Right renal pelvis (tissue), 4 donors: ENCODE results near the gene HLA-DQA1. TPM values are rescaled to one million over a fixed set of nuclear protein-coding genes. Genes with fewer than 3 reads are reported as not detected.
"Not testable (repeated sequence)": the region's sequence is repeated elsewhere in the genome, so short reads cannot be mapped to it uniquely, and the experiment has no call there.

Experiments
- DNase-seq, 4 donors: peaks; one replicate each; pipeline ENCODE4 v3.0.0-alpha.2; 2013; ENCODE audit warnings: low read depth in 4 of 4, low spot score in 3 of 4, missing footprints in 1 of 4
- polyA plus RNA-seq, 4 donors: library from polyadenylated mRNA; unstranded; fragments of 120-200 nt; gene quantifications; one replicate each; pipeline ENCODE4 v1.2.1, GENCODE V29; 2013; ENCODE audit not compliant: insufficient read length in 4 of 4

HLA-DQA1 gene
- polyA plus RNA-seq: 1 to 10 TPM; 2.7 to 6.7 (median 3.6) TPM

- no peak for DNase-seq
These were observed at the start of gene HLA-DQA1 for GRCh38 chr6:32637219-32637880. Gene HLA-DQA1 (plus strand): TSS chr6:32637406. CDS start chr6:32637459, 53 bp downstream.

DNA sequence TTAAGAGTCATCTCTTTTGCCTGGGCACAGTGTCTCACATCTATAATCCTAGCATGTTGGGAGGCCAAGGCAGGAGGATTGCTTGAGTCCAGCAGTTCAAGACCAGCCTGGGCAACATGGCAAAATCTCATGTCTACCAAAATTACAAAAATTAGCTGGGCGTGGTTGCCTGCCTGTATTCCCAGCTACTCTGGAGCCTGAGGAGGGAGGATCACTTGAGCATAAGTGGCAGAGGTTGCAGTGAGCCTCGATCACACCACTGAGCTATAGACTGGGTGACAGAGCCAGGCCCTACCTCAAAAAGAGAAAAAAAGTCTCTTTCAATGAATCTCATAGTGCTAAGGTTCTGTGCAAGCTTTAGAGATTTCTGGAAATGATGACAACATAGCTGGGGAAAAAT is 49.0 kb upstream of the HLA-DQA1 start:
- DNase-seq: no peak

DNA sequence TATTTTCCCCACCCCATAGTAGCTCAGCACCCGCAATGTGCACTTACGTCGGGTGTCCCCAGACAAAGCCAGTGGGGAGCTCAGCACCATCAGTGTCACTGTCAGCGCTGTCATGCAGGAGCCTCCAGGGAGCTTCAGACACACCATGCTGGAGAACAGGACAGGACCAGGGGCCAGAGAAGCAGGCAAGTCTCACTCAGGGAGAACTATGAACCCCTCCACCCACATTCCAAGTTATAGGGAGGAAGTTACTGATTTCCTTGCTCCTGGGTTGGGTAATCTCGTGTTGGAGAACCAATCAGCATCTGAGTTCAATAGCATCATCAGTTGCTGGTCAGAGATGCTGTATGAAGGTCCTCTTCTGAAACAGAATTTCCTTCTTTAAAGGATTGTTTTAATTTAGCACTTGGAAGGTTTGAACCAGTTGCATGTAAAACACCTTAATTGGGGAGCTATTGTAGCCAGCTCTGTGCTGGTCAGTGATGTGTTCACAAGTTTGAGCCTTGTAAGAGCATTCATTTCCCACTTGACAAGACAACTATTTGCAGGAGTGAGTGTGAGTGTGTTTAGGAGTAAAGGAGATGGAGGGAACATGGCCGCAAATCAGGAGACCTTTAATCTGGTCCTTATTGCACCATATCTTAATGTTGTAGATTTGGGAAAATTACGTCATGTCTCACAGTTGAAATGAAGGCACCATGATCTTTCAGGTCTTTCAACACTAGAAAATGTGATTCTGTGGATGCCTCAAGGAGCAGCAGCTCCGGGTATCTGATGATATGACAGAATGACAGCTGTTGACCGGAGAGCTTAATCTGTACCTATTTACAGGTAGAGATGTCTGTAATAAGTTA is 47.4 kb upstream of the HLA-DQA1 start, which contains the start of gene HLA-DRB1:
HLA-DRB1 (minus strand) TSS at position 253 of the 854 bp plus-strand sequence; CDS start at position 147, 106 bp downstream.
- peak in 1 of 4 donors; percentile 25 for DNase-seq

- not testable (repeated sequence) for DNase-seq
These were observed 46.5 kb upstream of the HLA-DQA1 start for GRCh38 chr6:32590713-32591112.

- no peak for DNase-seq
These were observed 40.2 kb upstream of the HLA-DQA1 start for GRCh38 chr6:32597024-32597423.

DNA sequence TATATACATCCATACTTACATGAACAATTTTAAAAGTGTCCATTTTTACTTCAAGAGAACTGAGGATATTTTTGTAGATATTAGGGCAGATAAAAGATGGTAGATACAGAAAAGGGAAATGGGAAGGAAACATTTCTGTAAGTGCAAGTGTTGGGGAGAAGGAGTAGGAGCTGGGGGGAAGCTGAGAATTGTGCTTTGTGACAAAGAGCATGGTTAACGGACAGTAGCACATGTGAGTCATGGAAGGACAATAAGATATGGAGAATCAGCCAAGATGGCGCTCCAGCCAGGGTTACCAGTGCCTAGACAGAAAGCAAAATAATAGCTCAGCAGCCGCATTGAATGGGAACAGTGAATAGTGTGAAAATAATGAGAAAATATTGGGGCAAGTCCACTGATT is 34.8 kb upstream of the HLA-DQA1 start:
- no peak for DNase-seq

DNA sequence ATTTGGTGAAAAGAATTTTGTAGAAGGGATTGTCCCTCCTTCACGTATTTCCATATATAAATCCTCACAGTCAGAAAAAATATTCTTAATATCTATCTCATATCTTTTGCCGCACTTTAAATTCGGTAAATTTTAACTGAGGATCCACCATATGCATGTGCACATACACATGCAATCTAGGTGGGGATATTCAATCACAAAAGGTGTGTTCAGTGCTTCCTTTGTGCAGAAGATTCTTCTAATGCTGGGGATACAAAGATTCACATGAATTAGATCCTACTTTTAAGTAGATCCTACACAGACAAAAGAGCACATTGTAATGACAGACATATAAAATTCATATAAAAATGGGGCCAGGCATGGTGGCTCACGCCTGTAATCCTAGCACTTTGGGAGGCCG is 34.0 kb upstream of the HLA-DQA1 start:
- no peak for DNase-seq

GRCh38 chr6:32603888-32604287 is 33.3 kb upstream of the HLA-DQA1 start:
- DNase-seq: no peak

- DNase-seq: no peak
These were observed 32.8 kb upstream of the HLA-DQA1 start for GRCh38 chr6:32604434-32604877.

GRCh38 chr6:32607263-32607987 is 29.8 kb upstream of the HLA-DQA1 start:
- DNase-seq: no peak

GRCh38 chr6:32607988-32608298 is 29.3 kb upstream of the HLA-DQA1 start:
- no peak for DNase-seq

GRCh38 chr6:32608362-32608761 is 28.8 kb upstream of the HLA-DQA1 start:
- DNase-seq: no peak

- no peak for DNase-seq
These were observed 27.8 kb upstream of the HLA-DQA1 start for GRCh38 chr6:32609391-32609730.

DNA sequence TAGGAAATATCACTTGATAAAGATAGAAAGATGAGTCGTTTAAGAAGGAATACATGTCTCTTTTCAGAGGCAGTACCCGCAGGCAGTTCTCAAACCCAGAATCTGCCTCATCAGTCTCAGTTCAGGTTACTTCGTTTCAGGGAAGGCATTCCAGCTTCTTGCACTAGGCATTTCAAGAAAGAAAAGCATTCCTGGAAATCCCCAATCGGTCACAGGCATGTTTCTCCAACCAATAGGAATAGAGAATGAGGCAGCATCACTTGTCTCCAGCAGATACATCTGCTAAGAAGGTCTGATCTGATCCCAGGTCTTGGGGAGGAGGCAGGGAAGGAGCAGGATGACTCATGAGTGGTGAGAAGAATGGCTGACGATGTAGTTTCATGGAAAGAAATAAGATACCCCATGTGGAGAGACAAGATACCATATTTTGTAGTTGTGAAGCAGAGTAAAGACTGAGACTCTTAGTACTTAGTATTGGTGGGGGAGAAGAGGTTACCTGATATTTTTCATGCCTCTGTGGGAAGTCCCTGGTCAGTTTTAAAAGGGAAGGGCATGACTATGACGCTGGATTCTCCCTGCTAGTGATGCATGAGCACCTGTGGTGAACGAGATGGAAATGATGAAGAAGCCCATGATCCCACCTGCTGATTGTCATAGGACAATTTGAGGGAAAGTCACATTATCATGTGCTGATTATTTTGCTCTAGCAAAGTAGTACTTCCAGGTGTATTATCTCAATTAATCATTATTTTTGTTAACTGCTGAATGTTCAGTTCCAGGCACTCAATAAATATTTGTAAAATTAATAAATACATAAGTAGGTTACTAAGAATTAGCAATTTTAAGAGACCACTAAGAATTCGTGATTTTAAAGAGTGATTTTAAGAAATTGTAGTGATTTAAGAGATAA is 27.2 kb upstream of the HLA-DQA1 start:
- DNase-seq: peak; percentile 72 to 78 (median 76)

DNA sequence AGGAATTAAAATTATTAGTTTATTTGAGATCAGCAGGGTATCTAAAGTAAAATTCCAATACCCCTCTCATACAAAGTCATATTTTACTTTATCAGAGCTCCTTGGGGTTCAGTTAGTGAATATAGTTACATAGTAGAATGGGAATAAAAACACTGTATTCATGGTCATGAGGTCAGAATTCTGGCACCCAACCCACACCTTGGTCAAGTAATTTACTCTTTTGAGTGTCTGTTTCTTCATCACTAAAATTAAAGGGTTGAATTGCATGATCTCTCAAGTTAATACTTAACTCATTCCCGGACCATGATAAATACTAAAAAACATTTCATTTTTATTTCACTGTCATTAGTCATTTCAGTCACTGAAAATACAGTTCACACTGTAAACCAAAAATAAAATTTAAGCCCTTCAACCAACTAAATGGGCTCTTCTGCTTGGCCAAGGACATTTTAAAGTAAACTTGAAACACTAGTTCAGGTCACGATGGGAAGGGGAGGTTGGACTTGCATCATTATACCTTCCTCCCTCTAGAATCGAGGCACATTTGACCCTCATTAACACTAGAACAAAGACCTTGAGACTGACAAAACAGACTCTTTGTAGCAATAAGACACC is 26.4 kb upstream of the HLA-DQA1 start:
- DNase-seq: no peak

DNA sequence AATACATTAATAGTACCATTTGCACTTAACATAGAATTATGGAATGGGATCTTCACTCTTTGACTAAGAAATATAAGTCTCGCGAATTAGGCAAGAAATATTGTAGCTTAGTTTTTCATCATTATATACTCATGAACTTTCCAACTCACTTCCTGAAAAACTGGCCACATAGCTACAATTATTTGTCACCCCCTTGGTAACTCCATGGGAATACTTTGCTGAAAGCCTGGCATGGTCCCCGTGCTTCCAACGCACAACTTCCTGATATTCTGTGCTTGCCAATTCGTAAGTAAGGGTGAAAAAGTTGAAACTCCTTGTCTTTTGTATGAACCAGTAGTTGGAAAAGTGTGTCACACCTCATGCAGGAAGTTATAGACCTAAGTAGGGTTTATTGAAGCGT is 23.7 kb upstream of the HLA-DQA1 start:
- no peak for DNase-seq

GRCh38 chr6:32614366-32615081 is 22.7 kb upstream of the HLA-DQA1 start:
- no peak for DNase-seq

- no peak for DNase-seq
These were observed 21.2 kb upstream of the HLA-DQA1 start for GRCh38 chr6:32615885-32616532.

- no peak for DNase-seq
These were observed 19.5 kb upstream of the HLA-DQA1 start for GRCh38 chr6:32617751-32618150.
